Right renal cortex interstitium (tissue), 3 donors: ENCODE results near the gene QRICH1. TPM values are rescaled to one million over a fixed set of nuclear protein-coding genes. Genes with fewer than 3 reads are reported as not detected.
A peak's percentile ranks its signal among the peaks of the same experiment; 100 is the strongest.

Experiments used
- DNase-seq, 3 donors: peaks; one replicate each; pipeline ENCODE4 v3.0.0-alpha.2; 2013; ENCODE audit warnings: low read depth in 3 of 3, low spot score in 2 of 3
- polyA plus RNA-seq, 3 donors: library from polyadenylated mRNA; unstranded; fragments of 120-200 nt; gene quantifications; one replicate each; pipeline ENCODE4 v1.2.1, GENCODE V29; 2013; ENCODE audit not compliant: insufficient read length in 3 of 3

The QRICH1 gene
- polyA plus RNA-seq, 3 donors: 84.1 to 89.5 (median 86.9) TPM

GRCh38 chr3:49119439-49119838 is 25.6 kb upstream of the QRICH1 start:
- DNase-seq: no peak

- no peak for DNase-seq
Observed at GRCh38 chr3:49119036-49119435, 25.2 kb upstream of the QRICH1 start.

GRCh38 chr3:49112262-49112661 is 18.4 kb upstream of the QRICH1 start:
- no peak for DNase-seq

GRCh38 chr3:49111347-49111746 is 17.5 kb upstream of the QRICH1 start:
- DNase-seq: no peak

- DNase-seq: no peak
Observed at GRCh38 chr3:49110780-49111179, 16.9 kb upstream of the QRICH1 start.

- DNase-seq: no peak
Observed at GRCh38 chr3:49108346-49108745, 14.5 kb upstream of the QRICH1 start.

GRCh38 chr3:49104427-49105291 is 10.8 kb upstream of the QRICH1 start, which contains the start of gene QARS1:
Gene QARS1 (minus strand): TSS chr3:49104757. CDS start chr3:49104733, 24 bp downstream.
- DNase-seq: peak in 2 of 3 donors; percentile 84 to 89

GRCh38 chr3:49104052-49104426 is 10.2 kb upstream of the QRICH1 start:
- no peak for DNase-seq

- no peak for DNase-seq
Observed at GRCh38 chr3:49100046-49100615, 6.3 kb upstream of the QRICH1 start.

GRCh38 chr3:49098910-49099630 is 5.2 kb upstream of the QRICH1 start:
- DNase-seq: no peak

- no peak for DNase-seq
Observed at GRCh38 chr3:49098429-49098828, 4.6 kb upstream of the QRICH1 start.

GRCh38 chr3:49092938-49093852 is 676 bp downstream of the QRICH1 start:
- peak; percentile 52 to 74 (median 61) for DNase-seq

GRCh38 chr3:49081429-49081828 is 12.4 kb downstream of the QRICH1 start:
- DNase-seq: no peak

GRCh38 chr3:49079270-49079669 is 14.6 kb downstream of the QRICH1 start:
- no peak for DNase-seq

GRCh38 chr3:49076646-49077045 is 17.2 kb downstream of the QRICH1 start:
- DNase-seq: no peak

- DNase-seq: no peak
Observed at GRCh38 chr3:49076116-49076515, 17.8 kb downstream of the QRICH1 start.

GRCh38 chr3:49058011-49058410 is 35.9 kb downstream of the QRICH1 start:
- no peak for DNase-seq

- no peak for DNase-seq
Observed at GRCh38 chr3:49057268-49057667, 36.6 kb downstream of the QRICH1 start.

- no peak for DNase-seq
Observed at GRCh38 chr3:49054344-49054862, 39.5 kb downstream of the QRICH1 start.

- DNase-seq: no peak
Observed at GRCh38 chr3:49053543-49053942, 40.3 kb downstream of the QRICH1 start.
